HEK293 (cell line): Measurements from ENCODE around the gene SKA2.

Source experiments
- AEBP2 ChIP-seq: fragments of 450-650 bp; formaldehyde crosslinking; IDR thresholded peaks from 2 replicates; pipeline ENCODE4 v1.5.1; 2016; ENCODE audit warnings: missing biosample characterization, missing genetic modification characterization, borderline replicate concordance
- BCL6B ChIP-seq: fragments of 450-650 bp; formaldehyde crosslinking; IDR thresholded peaks from 2 replicates; pipeline ENCODE4 v1.5.1; 2017; ENCODE audit warnings: missing biosample characterization, missing genetic modification characterization
- CTCF ChIP-seq: fragments of 450-650 bp; formaldehyde crosslinking; IDR thresholded peaks from 2 replicates; pipeline ENCODE4 v1.5.1; 2016; ENCODE audit warnings: missing biosample characterization, missing genetic modification characterization
- FEZF1 ChIP-seq: fragments of 450-650 bp; formaldehyde crosslinking; IDR thresholded peaks from 2 replicates; pipeline ENCODE4 v1.5.1; 2016; ENCODE audit warnings: missing biosample characterization, missing genetic modification characterization
- GLI4 ChIP-seq: fragments of 450-650 bp; formaldehyde crosslinking; IDR thresholded peaks from 2 replicates; pipeline ENCODE4 v1.5.1; 2016; ENCODE audit warnings: missing biosample characterization, missing genetic modification characterization
- INSM2 ChIP-seq: fragments of 450-650 bp; formaldehyde crosslinking; IDR thresholded peaks from 2 replicates; pipeline ENCODE4 v1.5.1; 2016; ENCODE audit warnings: missing biosample characterization, missing genetic modification characterization
- MEIS1 ChIP-seq: sonication (generic); formaldehyde crosslinking; IDR thresholded peaks from 2 replicates; pipeline ENCODE4 v1.8.1; 2022; ENCODE audit warnings: missing genetic modification reagents, mild to moderate bottlenecking, borderline replicate concordance
- MYNN ChIP-seq: fragments of 450-650 bp; formaldehyde crosslinking; IDR thresholded peaks from 2 replicates; pipeline ENCODE4 v1.5.1; 2016; ENCODE audit warnings: missing biosample characterization, missing genetic modification characterization, borderline replicate concordance
- OSR2 ChIP-seq: fragments of 450-650 bp; formaldehyde crosslinking; IDR thresholded peaks from 2 replicates; pipeline ENCODE4 v1.5.1; 2016; ENCODE audit warnings: missing biosample characterization, missing genetic modification characterization
- YY1 ChIP-seq: fragments of 450-650 bp; formaldehyde crosslinking; IDR thresholded peaks from 2 replicates; pipeline ENCODE4 v1.5.1; 2018; ENCODE audit warnings: missing biosample characterization, missing genetic modification characterization
- ZBTB11 ChIP-seq: fragments of 450-650 bp; formaldehyde crosslinking; conservative IDR thresholded peaks from 2 replicates; pipeline ENCODE4 v1.5.1; 2016; ENCODE audit warnings: low read depth, missing biosample characterization, missing genetic modification characterization
- ZBTB8A ChIP-seq: fragments of 450-650 bp; formaldehyde crosslinking; IDR thresholded peaks from 2 replicates; pipeline ENCODE4 v1.5.1; 2016; ENCODE audit warnings: missing biosample characterization, missing genetic modification characterization
- ZFP3 ChIP-seq: fragments of 450-650 bp; formaldehyde crosslinking; IDR thresholded peaks from 2 replicates; pipeline ENCODE4 v1.5.1; 2016; ENCODE audit warnings: low read depth, missing biosample characterization, missing genetic modification characterization
- ZNF133 ChIP-seq: fragments of 450-650 bp; formaldehyde crosslinking; IDR thresholded peaks from 2 replicates; pipeline ENCODE4 v1.5.1; 2016; ENCODE audit warnings: missing biosample characterization, missing genetic modification characterization
- ZNF138 ChIP-seq: fragments of 450-650 bp; formaldehyde crosslinking; IDR thresholded peaks from 2 replicates; pipeline ENCODE4 v1.5.1; 2016; ENCODE audit warnings: missing biosample characterization, missing genetic modification characterization, borderline replicate concordance
- ZNF140 ChIP-seq: fragments of 450-650 bp; formaldehyde crosslinking; IDR thresholded peaks from 2 replicates; pipeline ENCODE4 v1.5.1; 2016; ENCODE audit warnings: missing biosample characterization, missing genetic modification characterization
- ZNF2 ChIP-seq: fragments of 450-650 bp; formaldehyde crosslinking; IDR thresholded peaks from 2 replicates; pipeline ENCODE4 v1.5.1; 2016; ENCODE audit warnings: missing biosample characterization, missing genetic modification characterization
- ZNF214 ChIP-seq: fragments of 450-650 bp; formaldehyde crosslinking; IDR thresholded peaks from 2 replicates; pipeline ENCODE4 v1.5.1; 2017; ENCODE audit warnings: missing biosample characterization, mild to moderate bottlenecking, missing genetic modification characterization, borderline replicate concordance
- ZNF239 ChIP-seq: fragments of 450-650 bp; formaldehyde crosslinking; IDR thresholded peaks from 2 replicates; pipeline ENCODE4 v1.5.1; 2016; ENCODE audit warnings: missing biosample characterization, missing genetic modification characterization
- ZNF302 ChIP-seq: fragments of 450-650 bp; formaldehyde crosslinking; IDR thresholded peaks from 2 replicates; pipeline ENCODE4 v1.5.1; 2016; ENCODE audit warnings: missing biosample characterization, missing genetic modification characterization, low read depth
- ZNF366 ChIP-seq: fragments of 450-650 bp; formaldehyde crosslinking; conservative IDR thresholded peaks from 2 replicates; pipeline ENCODE4 v1.5.1; 2016; ENCODE audit warnings: missing biosample characterization, missing genetic modification characterization
- ZNF404 ChIP-seq: fragments of 450-650 bp; formaldehyde crosslinking; IDR thresholded peaks from 2 replicates; pipeline ENCODE4 v1.5.1; 2017; ENCODE audit warnings: missing biosample characterization, missing genetic modification characterization
- ZNF426 ChIP-seq: fragments of 450-650 bp; formaldehyde crosslinking; IDR thresholded peaks from 2 replicates; pipeline ENCODE4 v1.5.1; 2017; ENCODE audit warnings: missing biosample characterization, missing genetic modification characterization, mild to moderate bottlenecking, inconsistent platforms, moderate library complexity
- ZNF521 ChIP-seq: fragments of 450-650 bp; formaldehyde crosslinking; IDR thresholded peaks from 2 replicates; pipeline ENCODE4 v1.5.1; 2017; ENCODE audit warnings: missing biosample characterization, mild to moderate bottlenecking, missing genetic modification characterization
- ZNF558 ChIP-seq: fragments of 450-650 bp; formaldehyde crosslinking; IDR thresholded peaks from 2 replicates; pipeline ENCODE4 v1.5.1; 2016; ENCODE audit warnings: missing biosample characterization, missing genetic modification characterization
- ZNF645 ChIP-seq: fragments of 450-650 bp; formaldehyde crosslinking; IDR thresholded peaks from 2 replicates; pipeline ENCODE4; 2016; ENCODE audit warnings: missing biosample characterization, missing genetic modification characterization
- ZNF654 ChIP-seq: fragments of 450-650 bp; formaldehyde crosslinking; IDR thresholded peaks from 2 replicates; pipeline ENCODE4 v1.5.1; 2016; ENCODE audit warnings: low read depth, missing biosample characterization, missing genetic modification characterization
- ZNF660 ChIP-seq: fragments of 450-650 bp; IDR thresholded peaks from 2 replicates; pipeline ENCODE4 v1.5.1; 2018; ENCODE audit warnings: missing biosample characterization, mild to moderate bottlenecking, missing genetic modification characterization
- ZNF768 ChIP-seq: fragments of 450-650 bp; formaldehyde crosslinking; IDR thresholded peaks from 2 replicates; pipeline ENCODE4 v1.5.1; 2018; ENCODE audit warnings: missing biosample characterization, mild to moderate bottlenecking, missing genetic modification characterization
- ZNF776 ChIP-seq: fragments of 450-650 bp; formaldehyde crosslinking; IDR thresholded peaks from 2 replicates; pipeline ENCODE4 v1.5.0; 2017; ENCODE audit warnings: missing biosample characterization, missing genetic modification characterization, borderline replicate concordance

SKA2 gene

GRCh38 chr17:59154721-59155438 is at the start of gene SKA2 (continued):
- peak; percentile 75 for TF ChIP-seq ZBTB11 (tag by site-specific recombination)
- TF ChIP-seq ZNF768 (tag by site-specific recombination): no peak
- no peak; the same call in 1 of the 2 replicates for TF ChIP-seq ZBTB8A (tag by site-specific recombination)
- peak; percentile 91 for TF ChIP-seq INSM2 (tag by site-specific recombination)
- no peak for TF ChIP-seq ZNF133
- TF ChIP-seq ZNF302 (tag by site-specific recombination): no peak
- no peak for TF ChIP-seq MYNN (tag by site-specific recombination)
- peak; percentile 14; the same call in 1 of the 2 replicates for TF ChIP-seq ZNF660 (tag by site-specific recombination)
- no peak for TF ChIP-seq ZNF521 (tag by site-specific recombination)
- TF ChIP-seq ZNF214 (tag by site-specific recombination): no peak
- TF ChIP-seq ZNF2 (tag by site-specific recombination): peak; percentile 74; the same call in 1 of the 2 replicates
- TF ChIP-seq ZNF140 (tag by site-specific recombination): no peak
- TF ChIP-seq ZNF239: no peak
- no peak; the same call in 1 of the 2 replicates for TF ChIP-seq ZNF558 (tag by site-specific recombination)
- no peak for TF ChIP-seq ZNF654 (tag by site-specific recombination)
- TF ChIP-seq MEIS1 (CRISPR knock-in tag): no peak
- TF ChIP-seq ZNF426 (tag by site-specific recombination): no peak
- no peak for TF ChIP-seq AEBP2 (tag by site-specific recombination)
- TF ChIP-seq ZNF138: no peak
- no peak for TF ChIP-seq GLI4 (tag by site-specific recombination)
- TF ChIP-seq FEZF1: no peak
- TF ChIP-seq YY1 (tag by site-specific recombination): peak; percentile 94
- no peak for TF ChIP-seq ZFP3
- TF ChIP-seq CTCF (tag by site-specific recombination): no peak
- TF ChIP-seq ZNF404 (tag by site-specific recombination): no peak
- TF ChIP-seq ZNF645 (tag by site-specific recombination): no peak
- no peak for TF ChIP-seq OSR2 (tag by site-specific recombination)
- TF ChIP-seq ZNF366 (tag by site-specific recombination): no peak
- no peak for TF ChIP-seq BCL6B (tag by site-specific recombination)
- TF ChIP-seq ZNF776: no peak
- TF ChIP-seq, all 188 proteins: peak for 50
